GM12891 (cell line): Measurements from ENCODE around the gene CUTA.
"Not testable (repeated sequence)": the region's sequence is repeated elsewhere in the genome, so short reads cannot be mapped to it uniquely, and the experiment has no call there.

Experiments used
- PAX5 ChIP-seq: IDR thresholded peaks from 2 replicates; pipeline ENCODE4 v1.6.1; 2011; ENCODE audit warnings: low read length, moderate library complexity, mild to moderate bottlenecking; ENCODE audit not compliant: insufficient read depth, severe bottlenecking
- POLR2A ChIP-seq: IDR thresholded peaks from 2 replicates; pipeline ENCODE4 v1.6.1; 2011; ENCODE audit warnings: low read depth, low read length, control low read depth
- POLR2AphosphoS5 ChIP-seq: IDR thresholded peaks from 2 replicates; pipeline ENCODE4 v1.6.1; 2011; ENCODE audit warnings: low read depth, low read length, control low read depth

DNA sequence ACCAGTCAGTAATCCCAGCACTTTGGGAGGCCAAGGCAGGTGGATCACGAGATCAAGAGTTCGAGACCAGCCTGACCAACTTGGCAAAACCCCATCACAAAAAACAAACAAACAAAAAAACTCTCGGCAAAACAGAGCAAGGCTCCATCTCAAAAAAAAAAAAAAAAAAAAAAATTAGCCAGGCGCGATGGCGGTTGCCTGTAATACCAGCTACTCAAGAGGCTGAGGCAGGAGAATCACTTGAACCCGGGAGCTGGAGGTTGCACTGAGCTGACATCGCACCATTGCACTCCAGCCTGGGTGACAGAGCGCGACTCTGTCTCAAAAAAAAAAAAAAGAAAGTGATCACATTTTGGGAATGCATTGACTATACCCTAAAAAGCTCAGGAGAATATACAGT lies 38.7 kb downstream of the CUTA start:
- not testable (repeated sequence) for TF ChIP-seq POLR2A, POLR2AphosphoS5, PAX5
